Measurements from ENCODE around the gene ARFGAP2.

DNA sequence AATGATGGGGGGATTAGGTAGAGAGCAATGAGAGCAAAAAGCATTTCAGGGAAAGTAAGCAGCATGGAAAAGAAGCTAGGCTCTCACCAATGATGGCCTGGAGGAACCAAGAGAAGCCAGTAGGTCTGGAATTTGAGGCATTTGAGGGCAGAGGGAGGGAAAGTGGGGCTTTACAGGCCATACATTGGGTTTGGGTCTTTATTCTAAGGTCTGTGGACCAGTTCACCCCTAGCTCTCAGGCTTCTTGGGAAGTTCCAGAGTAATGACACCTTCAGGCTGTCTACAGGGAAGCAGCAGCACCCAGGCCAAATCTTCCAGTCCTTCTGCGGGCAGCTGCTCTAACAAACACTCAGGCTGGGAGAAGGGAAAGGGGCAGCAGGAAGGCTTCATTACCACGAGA, 29.4 kb downstream of the ARFGAP2 start:
- TF ChIP-seq, protein P1, sequence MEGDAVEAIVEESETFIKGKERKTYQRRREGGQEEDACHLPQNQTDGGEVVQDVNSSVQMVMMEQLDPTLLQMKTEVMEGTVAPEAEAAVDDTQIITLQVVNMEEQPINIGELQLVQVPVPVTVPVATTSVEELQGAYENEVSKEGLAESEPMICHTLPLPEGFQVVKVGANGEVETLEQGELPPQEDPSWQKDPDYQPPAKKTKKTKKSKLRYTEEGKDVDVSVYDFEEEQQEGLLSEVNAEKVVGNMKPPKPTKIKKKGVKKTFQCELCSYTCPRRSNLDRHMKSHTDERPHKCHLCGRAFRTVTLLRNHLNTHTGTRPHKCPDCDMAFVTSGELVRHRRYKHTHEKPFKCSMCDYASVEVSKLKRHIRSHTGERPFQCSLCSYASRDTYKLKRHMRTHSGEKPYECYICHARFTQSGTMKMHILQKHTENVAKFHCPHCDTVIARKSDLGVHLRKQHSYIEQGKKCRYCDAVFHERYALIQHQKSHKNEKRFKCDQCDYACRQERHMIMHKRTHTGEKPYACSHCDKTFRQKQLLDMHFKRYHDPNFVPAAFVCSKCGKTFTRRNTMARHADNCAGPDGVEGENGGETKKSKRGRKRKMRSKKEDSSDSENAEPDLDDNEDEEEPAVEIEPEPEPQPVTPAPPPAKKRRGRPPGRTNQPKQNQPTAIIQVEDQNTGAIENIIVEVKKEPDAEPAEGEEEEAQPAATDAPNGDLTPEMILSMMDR (IDR thresholded peaks at IDR 0.05; ENCODE audit: poor library complexity, severe bottlenecking), result no peak
- TF ChIP-seq EP300 (conservative IDR thresholded peaks at IDR 0.05; ENCODE audit: poor library complexity, severe bottlenecking), result no peak
- no peak for TF ChIP-seq POLR2AphosphoS5 (IDR thresholded peaks at IDR 0.05)
- no peak for TF ChIP-seq RAD21 (conservative IDR thresholded peaks at IDR 0.05)
- no peak for TF ChIP-seq MXI1 (conservative IDR thresholded peaks at IDR 0.05; ENCODE audit: poor library complexity, severe bottlenecking)
